ENCODE results near the gene ZMIZ1. TPM values are rescaled to one million over a fixed set of nuclear protein-coding genes. Genes with fewer than 3 reads are reported as not detected.

ZMIZ1 gene
- total and polyA plus RNA-seq, 2 experiments from 2014 or later = 9.2 to 30.9 TPM

- Histone ChIP-seq H3K4me2 (no peak overlapping the region), H3K9me2 (ENCODE audit: insufficient read depth) (no peaks in the 10 kb centered on the region), H3K27ac (ENCODE audit: low read depth) (no peak overlapping the region), H4K20me1 (replicated peaks; ENCODE audit: insufficient read depth) (no peaks in the 10 kb centered on the region), H2AFZ (no peak overlapping the region), H3K27me3 (ENCODE audit: insufficient read depth) (no peaks in the 10 kb centered on the region), H3K79me2 (replicated peaks; ENCODE audit: insufficient read depth) (no peaks in the 10 kb centered on the region), H3K4me1 (ENCODE audit: insufficient read depth) (peaks cover 12% of the 10 kb centered on the region), H3K36me3 (ENCODE audit: insufficient read depth) (no peaks in the 10 kb centered on the region), H3K4me3 (no peak overlapping the region), H3F3A (replicated peaks; ENCODE audit: low read depth) (no peaks in the 10 kb centered on the region)
- Mint-ChIP-seq H3K36me3 (ENCODE audit: low read depth) (peaks cover 6% of the 10 kb centered on the region; the same call in 1 of the 3 replicates), H3K27me3 (ENCODE audit: insufficient read depth, low read depth, poor library complexity) (peaks cover 8% of the 10 kb centered on the region), H3K4me1 (peaks cover 39% of the 10 kb centered on the region), H3K9me3 (no peaks in the 10 kb centered on the region), H3K27ac (no peak overlapping the region), H3K4me3 (no peak overlapping the region)
- TF ChIP-seq POLR2AphosphoS5 (IDR thresholded peaks at IDR 0.05; ENCODE audit: low read depth) (no peak), EZH2phosphoT487 (IDR thresholded peaks at IDR 0.05; ENCODE audit: unreplicated experiment) (no peak), ZNF331 (CRISPR knock-in tag; IDR thresholded peaks at IDR 0.05; ENCODE audit: low read depth) (no peak), EZH2 (IDR thresholded peaks at IDR 0.05; ENCODE audit: low read depth, unreplicated experiment) (no peak), ZNF114 (CRISPR knock-in tag; IDR thresholded peaks at IDR 0.05) (no peak), ETS1 (IDR thresholded peaks at IDR 0.05) (no peak), CREB1 (CRISPR knock-in tag; IDR thresholded peaks at IDR 0.05; ENCODE audit: low read depth) (no peak), ZNF462 (CRISPR knock-in tag; IDR thresholded peaks at IDR 0.05) (no peak), NANOG (IDR thresholded peaks at IDR 0.05; ENCODE audit: borderline replicate concordance) (no peak), STAT1 (IDR thresholded peaks at IDR 0.05; ENCODE audit: unreplicated experiment) (no peak), CTCF (conservative IDR thresholded peaks at IDR 0.05; ENCODE audit: low read depth in 2 of 2) (no peak), JUNB (IDR thresholded peaks at IDR 0.05; ENCODE audit: unreplicated experiment) (no peak), REST (IDR thresholded peaks at IDR 0.05; ENCODE audit: unreplicated experiment) (no peak)
- DNase-seq (ENCODE audit: low spot score) (no peak), ATAC-seq (no peak)
Observed at GRCh38 chr10:79189181-79189580, 120.4 kb downstream of the ZMIZ1 start.

All from GM23338 (cell line).